GM23338 (cell line): ENCODE results near the gene DDX20. TPM values are rescaled to one million over a fixed set of nuclear protein-coding genes. Genes with fewer than 3 reads are reported as not detected.

Experiments
- ATAC-seq: fragments of 200-7000 bp; cut with Tn5 transposase; 3 replicates; pipeline ENCODE4 v1.9.1; 2020
- DNase-seq: peaks from one replicate; pipeline ENCODE4 v3.0.0-alpha.2; 2015; ENCODE audit warnings: low spot score
- H2AFZ ChIP-seq: fragments of 200-600 bp; sonication (generic); 2 replicates; pipeline ENCODE4 v1.8.0; 2016; ENCODE audit warnings: antibody characterized with exemption, mild to moderate bottlenecking, moderate library complexity
- H3F3A ChIP-seq: fragments of 200-600 bp; sonication (generic); replicated peaks from 2 replicates; pipeline ENCODE4 v1.8.0; 2017; ENCODE audit warnings: antibody characterized with exemption, mixed run types, low read depth
- H3K27ac ChIP-seq: fragments of 200-600 bp; sonication (generic); 2 replicates; pipeline ENCODE4 v1.6.1; 2016; ENCODE audit warnings: low read depth
- H3K27me3 ChIP-seq: fragments of 200-600 bp; sonication (generic); 2 replicates; pipeline ENCODE4 v1.8.0; 2016; ENCODE audit warnings: mild to moderate bottlenecking, mixed run types, moderate library complexity; ENCODE audit not compliant: insufficient read depth
- H3K36me3 ChIP-seq: fragments of 200-600 bp; sonication (generic); 2 replicates; pipeline ENCODE4 v1.8.0; 2016; ENCODE audit warnings: mild to moderate bottlenecking; ENCODE audit not compliant: insufficient read depth
- H3K4me1 ChIP-seq: fragments of 200-600 bp; sonication (generic); 2 replicates; pipeline ENCODE4 v1.8.0; 2016; ENCODE audit warnings: mild to moderate bottlenecking, moderate library complexity; ENCODE audit not compliant: insufficient read depth
- H3K4me2 ChIP-seq: fragments of 200-600 bp; sonication (generic); 2 replicates; pipeline ENCODE4 v1.7.1; 2017; ENCODE audit warnings: mixed run types
- H3K4me3 ChIP-seq: fragments of 200-600 bp; sonication (generic); 2 replicates; pipeline ENCODE4 v1.6.1; 2016; ENCODE audit warnings: mixed run types
- H3K79me2 ChIP-seq: fragments of 200-600 bp; sonication (generic); replicated peaks from 2 replicates; pipeline ENCODE4 v1.8.0; 2017; ENCODE audit warnings: mild to moderate bottlenecking; ENCODE audit not compliant: insufficient read depth
- H3K9me2 ChIP-seq: fragments of 200-600 bp; sonication (generic); 2 replicates; pipeline ENCODE4 v1.8.0; 2017; ENCODE audit not compliant: insufficient read depth
- H4K20me1 ChIP-seq: fragments of 200-600 bp; sonication (generic); replicated peaks from 2 replicates; pipeline ENCODE4 v1.8.0; 2017; ENCODE audit warnings: mild to moderate bottlenecking; ENCODE audit not compliant: insufficient read depth
- H3K27ac Mint-ChIP-seq: 2 replicates; pipeline ENCODE4 v1.8.0; 2020; ENCODE audit warnings: inconsistent platforms, mild to moderate bottlenecking, moderate library complexity, mixed read lengths
- H3K27me3 Mint-ChIP-seq: 3 replicates; pipeline ENCODE4 v1.8.0; 2022; ENCODE audit warnings: low read depth, mild to moderate bottlenecking, moderate library complexity, mixed read lengths, inconsistent platforms; ENCODE audit not compliant: insufficient read depth, poor library complexity
- H3K36me3 Mint-ChIP-seq: 3 replicates; pipeline ENCODE4 v1.8.0; 2021; ENCODE audit warnings: low read depth, mild to moderate bottlenecking, inconsistent platforms, moderate library complexity, mixed read lengths
- H3K4me1 Mint-ChIP-seq: 3 replicates; pipeline ENCODE4 v1.8.0; 2020; ENCODE audit warnings: mild to moderate bottlenecking, inconsistent platforms, mixed read lengths
- H3K4me3 Mint-ChIP-seq: 3 replicates; pipeline ENCODE4 v1.8.0; 2021; ENCODE audit warnings: moderate library complexity, mild to moderate bottlenecking, inconsistent platforms, mixed read lengths
- H3K9me3 Mint-ChIP-seq: 3 replicates; pipeline ENCODE4 v1.8.0; 2020; ENCODE audit warnings: moderate library complexity, mild to moderate bottlenecking, inconsistent platforms, mixed read lengths
- CREB1 ChIP-seq: fragments of 250-450 bp; sonication (Bioruptor Pico); IDR thresholded peaks from 2 replicates; pipeline ENCODE4 v1.5.0; 2020; ENCODE audit warnings: low read depth, mild to moderate bottlenecking, moderate library complexity
- EZH2 ChIP-seq: fragments of 200-600 bp; sonication (generic); IDR thresholded peaks from one replicate; pipeline ENCODE4 v1.8.0; 2017; ENCODE audit warnings: antibody characterized with exemption, mild to moderate bottlenecking, low read depth; ENCODE audit not compliant: unreplicated experiment
- EZH2phosphoT487 ChIP-seq: fragments of 200-600 bp; sonication (generic); IDR thresholded peaks from one replicate; pipeline ENCODE4 v1.8.1; 2018; ENCODE audit warnings: antibody characterized with exemption; ENCODE audit not compliant: unreplicated experiment
- JUNB ChIP-seq: IDR thresholded peaks from one replicate; pipeline ENCODE4 v1.6.1; 2016; ENCODE audit warnings: antibody characterized with exemption; ENCODE audit not compliant: unreplicated experiment
- NANOG ChIP-seq: IDR thresholded peaks from 2 replicates; pipeline ENCODE4 v1.6.1; 2016; ENCODE audit warnings: antibody characterized with exemption, borderline replicate concordance
- POLR2AphosphoS5 ChIP-seq: IDR thresholded peaks from 2 replicates; pipeline ENCODE4 v1.6.1; 2016; ENCODE audit warnings: antibody characterized with exemption, low read depth
- STAT1 ChIP-seq: IDR thresholded peaks from one replicate; pipeline ENCODE4 v1.6.1; 2016; ENCODE audit warnings: antibody characterized with exemption; ENCODE audit not compliant: unreplicated experiment
- ZNF114 ChIP-seq: fragments of 250-450 bp; sonication (Bioruptor Pico); IDR thresholded peaks from 2 replicates; pipeline ENCODE4 v1.5.0; 2020; ENCODE audit warnings: mild to moderate bottlenecking, moderate library complexity
- ZNF331 ChIP-seq: fragments of 250-450 bp; sonication (Bioruptor Pico); IDR thresholded peaks from 2 replicates; pipeline ENCODE4 v1.5.0; 2020; ENCODE audit warnings: low read depth, mild to moderate bottlenecking, moderate library complexity
- polyA plus RNA-seq: library from polyadenylated mRNA; unstranded; fragments of >200 nt; fragmentation: Nextera tagmentation; extraction: Ambion mirVana; gene quantifications from 2 replicates; pipeline ENCODE4 v1.2.1, GENCODE V29; 2016
- total RNA-seq: library from RNA; depleted of rRNA; stranded (reverse); fragments of >200 nt; shearing (Covaris generic); gene quantifications from 2 replicates; pipeline ENCODE4 v1.2.3, GENCODE V29; 2014
- TF ChIP-seq, protein P1 (sequence below), 2 experiments: fragments of 200-600 bp in 1 of 2; sonication (generic) in 1 of 2; conservative IDR thresholded peaks; 2 replicates each; pipeline versions ENCODE4 v1.5.1 to v1.6.1; 2016 to 2017; ENCODE audit warnings: antibody characterized with exemption in 2 of 2, low read depth in 2 of 2, mild to moderate bottlenecking in 2 of 2, moderate library complexity in 1 of 2
- TF ChIP-seq, protein P2 (sequence below): fragments of 250-450 bp; sonication (Bioruptor Pico); IDR thresholded peaks from 2 replicates; pipeline ENCODE4 v1.5.0; 2020; ENCODE audit warnings: mild to moderate bottlenecking, moderate library complexity
- TF ChIP-seq, protein P3 (sequence below): IDR thresholded peaks from one replicate; pipeline ENCODE4 v1.6.1; 2018; ENCODE audit warnings: antibody characterized with exemption; ENCODE audit not compliant: unreplicated experiment
- TF ChIP-seq, protein P4 (sequence below): IDR thresholded peaks from 2 replicates; pipeline ENCODE4 v1.6.1; 2016; ENCODE audit warnings: antibody characterized with exemption

DDX20 gene
- total and polyA plus RNA-seq, 2 experiments from 2014 or later = 11.9 to 54.4 TPM

DNA sequence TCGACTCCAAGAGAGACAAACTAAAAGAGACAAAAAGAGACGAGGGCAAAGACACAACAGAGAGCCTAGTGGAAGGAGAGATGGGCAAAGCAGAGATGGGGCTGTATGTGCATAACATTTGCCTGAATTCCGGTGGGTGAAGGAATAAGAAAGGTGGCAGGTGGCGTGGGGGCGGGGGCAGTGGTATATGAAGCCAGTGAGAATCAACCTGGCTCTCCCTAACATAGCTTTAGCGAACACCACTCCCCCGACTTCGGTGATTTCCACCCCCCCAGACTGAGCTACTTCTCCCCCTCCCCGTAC lies 17.6 kb upstream of the DDX20 start:
- H4K20me1 ChIP-seq = peaks cover 12% of the 10 kb centered on the region; the same call in 1 of the 2 replicates

More for the DNA sequence above, 17.6 kb upstream of the DDX20 start:
- TF ChIP-seq, protein P1, sequence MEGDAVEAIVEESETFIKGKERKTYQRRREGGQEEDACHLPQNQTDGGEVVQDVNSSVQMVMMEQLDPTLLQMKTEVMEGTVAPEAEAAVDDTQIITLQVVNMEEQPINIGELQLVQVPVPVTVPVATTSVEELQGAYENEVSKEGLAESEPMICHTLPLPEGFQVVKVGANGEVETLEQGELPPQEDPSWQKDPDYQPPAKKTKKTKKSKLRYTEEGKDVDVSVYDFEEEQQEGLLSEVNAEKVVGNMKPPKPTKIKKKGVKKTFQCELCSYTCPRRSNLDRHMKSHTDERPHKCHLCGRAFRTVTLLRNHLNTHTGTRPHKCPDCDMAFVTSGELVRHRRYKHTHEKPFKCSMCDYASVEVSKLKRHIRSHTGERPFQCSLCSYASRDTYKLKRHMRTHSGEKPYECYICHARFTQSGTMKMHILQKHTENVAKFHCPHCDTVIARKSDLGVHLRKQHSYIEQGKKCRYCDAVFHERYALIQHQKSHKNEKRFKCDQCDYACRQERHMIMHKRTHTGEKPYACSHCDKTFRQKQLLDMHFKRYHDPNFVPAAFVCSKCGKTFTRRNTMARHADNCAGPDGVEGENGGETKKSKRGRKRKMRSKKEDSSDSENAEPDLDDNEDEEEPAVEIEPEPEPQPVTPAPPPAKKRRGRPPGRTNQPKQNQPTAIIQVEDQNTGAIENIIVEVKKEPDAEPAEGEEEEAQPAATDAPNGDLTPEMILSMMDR (conservative IDR thresholded peaks at IDR 0.05; ENCODE audit: low read depth in 2 of 2) = no peak
- TF ChIP-seq JUNB (no peak), EZH2phosphoT487 (no peak), ZNF331 (CRISPR knock-in tag) (no peak), NANOG (no peak), CREB1 (CRISPR knock-in tag) (no peak), EZH2 (no peak), POLR2AphosphoS5 (no peak; the same call in 1 of the 2 replicates), STAT1 (no peak), ZNF114 (CRISPR knock-in tag) (no peak)
- TF ChIP-seq, protein P2, sequence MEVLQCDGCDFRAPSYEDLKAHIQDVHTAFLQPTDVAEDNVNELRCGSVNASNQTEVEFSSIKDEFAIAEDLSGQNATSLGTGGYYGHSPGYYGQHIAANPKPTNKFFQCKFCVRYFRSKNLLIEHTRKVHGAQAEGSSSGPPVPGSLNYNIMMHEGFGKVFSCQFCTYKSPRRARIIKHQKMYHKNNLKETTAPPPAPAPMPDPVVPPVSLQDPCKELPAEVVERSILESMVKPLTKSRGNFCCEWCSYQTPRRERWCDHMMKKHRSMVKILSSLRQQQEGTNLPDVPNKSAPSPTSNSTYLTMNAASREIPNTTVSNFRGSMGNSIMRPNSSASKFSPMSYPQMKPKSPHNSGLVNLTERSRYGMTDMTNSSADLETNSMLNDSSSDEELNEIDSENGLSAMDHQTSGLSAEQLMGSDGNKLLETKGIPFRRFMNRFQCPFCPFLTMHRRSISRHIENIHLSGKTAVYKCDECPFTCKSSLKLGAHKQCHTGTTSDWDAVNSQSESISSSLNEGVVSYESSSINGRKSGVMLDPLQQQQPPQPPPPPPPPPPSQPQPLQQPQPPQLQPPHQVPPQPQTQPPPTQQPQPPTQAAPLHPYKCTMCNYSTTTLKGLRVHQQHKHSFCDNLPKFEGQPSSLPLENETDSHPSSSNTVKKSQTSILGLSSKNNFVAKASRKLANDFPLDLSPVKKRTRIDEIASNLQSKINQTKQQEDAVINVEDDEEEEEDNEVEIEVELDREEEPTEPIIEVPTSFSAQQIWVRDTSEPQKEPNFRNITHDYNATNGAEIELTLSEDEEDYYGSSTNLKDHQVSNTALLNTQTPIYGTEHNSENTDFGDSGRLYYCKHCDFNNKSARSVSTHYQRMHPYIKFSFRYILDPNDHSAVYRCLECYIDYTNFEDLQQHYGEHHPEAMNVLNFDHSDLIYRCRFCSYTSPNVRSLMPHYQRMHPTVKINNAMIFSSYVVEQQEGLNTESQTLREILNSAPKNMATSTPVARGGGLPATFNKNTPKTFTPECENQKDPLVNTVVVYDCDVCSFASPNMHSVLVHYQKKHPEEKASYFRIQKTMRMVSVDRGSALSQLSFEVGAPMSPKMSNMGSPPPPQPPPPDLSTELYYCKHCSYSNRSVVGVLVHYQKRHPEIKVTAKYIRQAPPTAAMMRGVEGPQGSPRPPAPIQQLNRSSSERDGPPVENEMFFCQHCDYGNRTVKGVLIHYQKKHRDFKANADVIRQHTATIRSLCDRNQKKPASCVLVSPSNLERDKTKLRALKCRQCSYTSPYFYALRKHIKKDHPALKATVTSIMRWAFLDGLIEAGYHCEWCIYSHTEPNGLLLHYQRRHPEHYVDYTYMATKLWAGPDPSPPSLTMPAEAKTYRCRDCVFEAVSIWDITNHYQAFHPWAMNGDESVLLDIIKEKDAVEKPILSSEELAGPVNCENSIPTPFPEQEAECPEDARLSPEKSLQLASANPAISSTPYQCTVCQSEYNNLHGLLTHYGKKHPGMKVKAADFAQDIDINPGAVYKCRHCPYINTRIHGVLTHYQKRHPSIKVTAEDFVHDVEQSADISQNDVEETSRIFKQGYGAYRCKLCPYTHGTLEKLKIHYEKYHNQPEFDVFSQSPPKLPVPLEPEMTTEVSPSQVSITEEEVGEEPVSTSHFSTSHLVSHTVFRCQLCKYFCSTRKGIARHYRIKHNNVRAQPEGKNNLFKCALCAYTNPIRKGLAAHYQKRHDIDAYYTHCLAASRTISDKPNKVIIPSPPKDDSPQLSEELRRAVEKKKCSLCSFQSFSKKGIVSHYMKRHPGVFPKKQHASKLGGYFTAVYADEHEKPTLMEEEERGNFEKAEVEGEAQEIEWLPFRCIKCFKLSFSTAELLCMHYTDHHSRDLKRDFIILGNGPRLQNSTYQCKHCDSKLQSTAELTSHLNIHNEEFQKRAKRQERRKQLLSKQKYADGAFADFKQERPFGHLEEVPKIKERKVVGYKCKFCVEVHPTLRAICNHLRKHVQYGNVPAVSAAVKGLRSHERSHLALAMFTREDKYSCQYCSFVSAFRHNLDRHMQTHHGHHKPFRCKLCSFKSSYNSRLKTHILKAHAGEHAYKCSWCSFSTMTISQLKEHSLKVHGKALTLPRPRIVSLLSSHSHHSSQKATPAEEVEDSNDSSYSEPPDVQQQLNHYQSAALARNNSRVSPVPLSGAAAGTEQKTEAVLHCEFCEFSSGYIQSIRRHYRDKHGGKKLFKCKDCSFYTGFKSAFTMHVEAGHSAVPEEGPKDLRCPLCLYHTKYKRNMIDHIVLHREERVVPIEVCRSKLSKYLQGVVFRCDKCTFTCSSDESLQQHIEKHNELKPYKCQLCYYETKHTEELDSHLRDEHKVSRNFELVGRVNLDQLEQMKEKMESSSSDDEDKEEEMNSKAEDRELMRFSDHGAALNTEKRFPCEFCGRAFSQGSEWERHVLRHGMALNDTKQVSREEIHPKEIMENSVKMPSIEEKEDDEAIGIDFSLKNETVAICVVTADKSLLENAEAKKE (CRISPR knock-in tag) = no peak
- TF ChIP-seq, protein P3, sequence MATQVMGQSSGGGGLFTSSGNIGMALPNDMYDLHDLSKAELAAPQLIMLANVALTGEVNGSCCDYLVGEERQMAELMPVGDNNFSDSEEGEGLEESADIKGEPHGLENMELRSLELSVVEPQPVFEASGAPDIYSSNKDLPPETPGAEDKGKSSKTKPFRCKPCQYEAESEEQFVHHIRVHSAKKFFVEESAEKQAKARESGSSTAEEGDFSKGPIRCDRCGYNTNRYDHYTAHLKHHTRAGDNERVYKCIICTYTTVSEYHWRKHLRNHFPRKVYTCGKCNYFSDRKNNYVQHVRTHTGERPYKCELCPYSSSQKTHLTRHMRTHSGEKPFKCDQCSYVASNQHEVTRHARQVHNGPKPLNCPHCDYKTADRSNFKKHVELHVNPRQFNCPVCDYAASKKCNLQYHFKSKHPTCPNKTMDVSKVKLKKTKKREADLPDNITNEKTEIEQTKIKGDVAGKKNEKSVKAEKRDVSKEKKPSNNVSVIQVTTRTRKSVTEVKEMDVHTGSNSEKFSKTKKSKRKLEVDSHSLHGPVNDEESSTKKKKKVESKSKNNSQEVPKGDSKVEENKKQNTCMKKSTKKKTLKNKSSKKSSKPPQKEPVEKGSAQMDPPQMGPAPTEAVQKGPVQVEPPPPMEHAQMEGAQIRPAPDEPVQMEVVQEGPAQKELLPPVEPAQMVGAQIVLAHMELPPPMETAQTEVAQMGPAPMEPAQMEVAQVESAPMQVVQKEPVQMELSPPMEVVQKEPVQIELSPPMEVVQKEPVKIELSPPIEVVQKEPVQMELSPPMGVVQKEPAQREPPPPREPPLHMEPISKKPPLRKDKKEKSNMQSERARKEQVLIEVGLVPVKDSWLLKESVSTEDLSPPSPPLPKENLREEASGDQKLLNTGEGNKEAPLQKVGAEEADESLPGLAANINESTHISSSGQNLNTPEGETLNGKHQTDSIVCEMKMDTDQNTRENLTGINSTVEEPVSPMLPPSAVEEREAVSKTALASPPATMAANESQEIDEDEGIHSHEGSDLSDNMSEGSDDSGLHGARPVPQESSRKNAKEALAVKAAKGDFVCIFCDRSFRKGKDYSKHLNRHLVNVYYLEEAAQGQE = no peak
- TF ChIP-seq, protein P4, sequence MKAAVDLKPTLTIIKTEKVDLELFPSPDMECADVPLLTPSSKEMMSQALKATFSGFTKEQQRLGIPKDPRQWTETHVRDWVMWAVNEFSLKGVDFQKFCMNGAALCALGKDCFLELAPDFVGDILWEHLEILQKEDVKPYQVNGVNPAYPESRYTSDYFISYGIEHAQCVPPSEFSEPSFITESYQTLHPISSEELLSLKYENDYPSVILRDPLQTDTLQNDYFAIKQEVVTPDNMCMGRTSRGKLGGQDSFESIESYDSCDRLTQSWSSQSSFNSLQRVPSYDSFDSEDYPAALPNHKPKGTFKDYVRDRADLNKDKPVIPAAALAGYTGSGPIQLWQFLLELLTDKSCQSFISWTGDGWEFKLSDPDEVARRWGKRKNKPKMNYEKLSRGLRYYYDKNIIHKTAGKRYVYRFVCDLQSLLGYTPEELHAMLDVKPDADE = no peak
- DNase-seq (no peak), ATAC-seq (no peak; the same call in 2 of the 3 replicates)
- H3K36me3 ChIP-seq = no peaks in the 10 kb centered on the region
- no peaks in the 10 kb centered on the region; the same call in 1 of the 3 replicates for H3K9me3 Mint-ChIP-seq
- H3F3A ChIP-seq = peaks cover 29% of the 10 kb centered on the region
- H3K27ac ChIP-seq = peak overlapping the region; percentile 81
- peak overlapping the region; percentile 95 for H3K4me2 ChIP-seq
- H3K4me3 ChIP-seq = peak overlapping the region; percentile 95
- no peaks in the 10 kb centered on the region for H3K9me2 ChIP-seq
- peaks cover 7% of the 10 kb centered on the region; the same call in 2 of the 3 replicates for H3K4me1 Mint-ChIP-seq
- H3K4me3 Mint-ChIP-seq = no peak overlapping the region; the same call in 2 of the 3 replicates
- peaks cover 22% of the 10 kb centered on the region for H3K27me3 Mint-ChIP-seq
- peaks cover 5% of the 10 kb centered on the region; the same call in 1 of the 3 replicates for H3K36me3 Mint-ChIP-seq
- H3K27ac Mint-ChIP-seq = no peak overlapping the region
- H3K4me1 ChIP-seq = peaks cover 50% of the 10 kb centered on the region
- H3K27me3 ChIP-seq = peaks cover 18% of the 10 kb centered on the region
- no peak overlapping the region for H2AFZ ChIP-seq
- H3K79me2 ChIP-seq = peaks cover 34% of the 10 kb centered on the region
